Duodenal mucosa (tissue), 2 donors: ENCODE measurements around the gene EHD4.
A peak's percentile ranks its signal among the peaks of the same experiment; 100 is the strongest.

Experiments used
- H3K27ac ChIP-seq: one replicate; pipeline ENCODE4 v1.7.0; 2013; ENCODE audit warnings: low read depth, low read length
- H3K27me3 ChIP-seq, 2 donors: one replicate each; pipeline ENCODE4 v1.7.0; 2013; ENCODE audit warnings: low read length in 2 of 2, control low read depth in 1 of 2; ENCODE audit not compliant: insufficient read depth in 2 of 2, control insufficient read depth in 1 of 2
- H3K36me3 ChIP-seq, 2 donors: one replicate each; pipeline ENCODE4 v1.7.0; 2013; ENCODE audit warnings: low read length in 2 of 2, control low read depth in 1 of 2; ENCODE audit not compliant: insufficient read depth in 2 of 2, control insufficient read depth in 1 of 2
- H3K4me1 ChIP-seq, 2 donors: one replicate each; pipeline ENCODE4 v1.7.0; 2013; ENCODE audit warnings: low read length in 2 of 2, control low read depth in 1 of 2; ENCODE audit not compliant: insufficient read depth in 2 of 2, control insufficient read depth in 1 of 2
- H3K4me3 ChIP-seq, 2 donors: one replicate each; pipeline ENCODE4 v1.7.0; 2013; ENCODE audit warnings: low read length in 2 of 2, low read depth in 1 of 2
- H3K9ac ChIP-seq, 2 donors: one replicate each; pipeline ENCODE4 v1.7.0; 2013; ENCODE audit warnings: low read length in 2 of 2, low read depth in 1 of 2
- H3K9me3 ChIP-seq, 2 donors: one replicate each; pipeline ENCODE4 v1.7.0; 2013; ENCODE audit warnings: low read length in 2 of 2, control low read depth in 1 of 2; ENCODE audit not compliant: control insufficient read depth in 1 of 2

Gene EHD4

DNA sequence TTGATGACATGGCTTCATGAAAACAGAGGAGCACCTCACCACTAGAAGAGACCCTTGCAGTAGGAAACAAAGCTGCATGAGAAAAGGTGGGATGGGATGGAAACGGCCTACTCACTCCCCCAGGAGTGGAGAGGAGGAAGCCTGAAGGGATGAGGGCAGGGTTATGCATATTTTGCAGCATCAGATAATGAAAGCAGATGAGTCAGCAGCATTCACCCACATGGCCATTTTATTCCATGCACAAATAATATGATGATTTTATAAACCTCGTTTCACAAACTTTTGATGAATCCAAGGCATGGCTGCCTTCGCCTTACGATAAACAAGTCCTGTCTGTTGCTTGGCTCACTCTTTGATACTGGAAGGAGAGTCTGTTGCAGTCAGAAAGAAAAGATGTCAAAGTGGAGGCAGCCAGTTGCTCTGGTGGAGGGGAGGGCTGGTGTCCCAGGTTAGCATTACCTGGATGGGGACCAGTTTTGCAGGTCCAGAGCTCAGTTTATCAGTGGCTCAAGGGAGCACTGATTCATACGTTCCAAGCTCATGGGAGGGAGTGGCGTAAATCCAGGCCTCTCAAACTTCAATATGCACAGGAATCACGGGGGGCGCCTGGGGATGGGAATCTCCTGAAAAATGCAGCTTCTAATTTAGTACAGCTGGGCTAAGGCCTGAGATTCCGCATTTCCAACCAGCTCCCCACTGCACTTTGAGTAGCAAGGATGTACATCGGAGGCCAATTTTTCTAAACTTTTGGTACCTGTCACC, 9.2 kb upstream of the EHD4 start:
- no peaks in the 10 kb centered on the region for H3K36me3 ChIP-seq
- H3K4me1 ChIP-seq, result peaks cover 11 to 15% of the 10 kb centered on the region in 2 donors
- no peak overlapping the region for H3K27ac ChIP-seq

GRCh38 chr15:41980654-41981323, 8.4 kb upstream of the EHD4 start:
- Histone ChIP-seq H3K27me3 (no peaks in the 10 kb centered on the region), H3K9me3 (no peaks in the 10 kb centered on the region), H3K9ac (no peak overlapping the region), H3K4me3 (no peak overlapping the region), H3K4me1 (peaks cover 11 to 15% of the 10 kb centered on the region in 2 donors), H3K36me3 (no peaks in the 10 kb centered on the region), H3K27ac (no peak overlapping the region)

More for the DNA sequence above, 9.2 kb upstream of the EHD4 start:
- Histone ChIP-seq H3K9ac (no peak overlapping the region), H3K27me3 (no peaks in the 10 kb centered on the region), H3K4me3 (no peak overlapping the region), H3K9me3 (no peaks in the 10 kb centered on the region)

GRCh38 chr15:41979493-41980266, 7.3 kb upstream of the EHD4 start:
- Histone ChIP-seq H3K4me1 (peaks cover 11 to 15% of the 10 kb centered on the region in 2 donors), H3K4me3 (no peak overlapping the region), H3K27ac (no peak overlapping the region), H3K9me3 (no peaks in the 10 kb centered on the region), H3K9ac (no peak overlapping the region), H3K27me3 (peaks cover 0 to 2% of the 10 kb centered on the region in 2 donors), H3K36me3 (no peaks in the 10 kb centered on the region)

- H3K27me3 ChIP-seq, result peaks cover 0 to 2% of the 10 kb centered on the region in 2 donors
- H3K27ac ChIP-seq, result no peak overlapping the region
- H3K4me3 ChIP-seq, result no peak overlapping the region
- peaks cover 11 to 15% of the 10 kb centered on the region in 2 donors for H3K4me1 ChIP-seq
- no peak overlapping the region for H3K9ac ChIP-seq
- no peaks in the 10 kb centered on the region for H3K36me3 ChIP-seq
- no peaks in the 10 kb centered on the region for H3K9me3 ChIP-seq
These were observed 6.2 kb upstream of the EHD4 start for GRCh38 chr15:41978534-41978933.

- no peak overlapping the region for H3K4me3 ChIP-seq
- no peak overlapping the region for H3K27ac ChIP-seq
- peaks cover 11 to 15% of the 10 kb centered on the region in 2 donors for H3K4me1 ChIP-seq
- no peak overlapping the region for H3K9ac ChIP-seq
- peaks cover 0 to 2% of the 10 kb centered on the region in 2 donors for H3K27me3 ChIP-seq
- no peaks in the 10 kb centered on the region for H3K9me3 ChIP-seq
- H3K36me3 ChIP-seq, result no peaks in the 10 kb centered on the region
These were observed 5.5 kb upstream of the EHD4 start for GRCh38 chr15:41977757-41978383.

DNA sequence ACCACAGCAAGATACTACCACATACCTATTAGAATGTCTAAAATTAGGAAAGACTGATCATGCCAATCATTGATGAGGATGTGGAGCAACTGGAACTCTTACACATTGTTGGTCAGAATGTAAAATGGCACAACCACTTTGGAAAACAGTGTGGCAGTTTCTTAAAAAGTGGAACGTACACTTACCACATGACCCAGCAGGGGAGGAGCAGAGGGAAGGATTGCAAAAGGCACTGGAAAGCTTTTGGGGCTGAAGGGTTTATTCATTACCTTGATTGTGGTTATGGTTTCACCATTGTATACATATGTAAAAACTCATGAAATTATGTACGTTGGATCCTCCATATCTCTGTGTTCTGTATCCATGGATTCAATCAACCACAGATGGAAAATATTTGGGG, 3.3 kb upstream of the EHD4 start:
- H3K27ac ChIP-seq, result no peak overlapping the region
- H3K9me3 ChIP-seq, result no peaks in the 10 kb centered on the region
- H3K27me3 ChIP-seq, result peaks cover 0 to 2% of the 10 kb centered on the region in 2 donors
- H3K4me1 ChIP-seq, result peaks cover 15 to 17% of the 10 kb centered on the region in 2 donors
- no peaks in the 10 kb centered on the region for H3K36me3 ChIP-seq
- no peak overlapping the region for H3K9ac ChIP-seq
- no peak overlapping the region for H3K4me3 ChIP-seq

DNA sequence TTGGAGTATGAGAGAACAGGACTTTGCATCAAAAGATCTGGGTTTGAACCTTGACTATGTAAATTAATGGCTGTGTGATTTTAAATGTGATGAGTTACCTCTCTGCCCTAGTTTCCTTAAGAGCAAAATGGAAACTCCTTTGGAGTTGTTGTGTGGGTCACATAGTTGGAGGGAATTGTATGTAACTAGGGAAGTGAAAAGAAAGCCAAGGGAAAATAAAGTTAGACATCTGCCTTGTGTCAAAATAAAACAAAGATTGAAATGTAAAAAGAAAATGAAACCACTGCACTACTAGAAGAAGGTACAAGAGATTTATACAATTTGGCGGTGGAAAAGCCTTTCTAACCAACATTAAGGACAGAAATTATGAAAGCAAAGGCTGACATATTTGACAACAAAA, 1.7 kb upstream of the EHD4 start:
- Histone ChIP-seq H3K36me3 (no peaks in the 10 kb centered on the region), H3K9me3 (no peaks in the 10 kb centered on the region), H3K4me3 (no peak overlapping the region), H3K27ac (no peak overlapping the region), H3K9ac (no peak overlapping the region), H3K4me1 (peaks cover 17 to 19% of the 10 kb centered on the region in 2 donors), H3K27me3 (peaks cover 0 to 2% of the 10 kb centered on the region in 2 donors)

DNA sequence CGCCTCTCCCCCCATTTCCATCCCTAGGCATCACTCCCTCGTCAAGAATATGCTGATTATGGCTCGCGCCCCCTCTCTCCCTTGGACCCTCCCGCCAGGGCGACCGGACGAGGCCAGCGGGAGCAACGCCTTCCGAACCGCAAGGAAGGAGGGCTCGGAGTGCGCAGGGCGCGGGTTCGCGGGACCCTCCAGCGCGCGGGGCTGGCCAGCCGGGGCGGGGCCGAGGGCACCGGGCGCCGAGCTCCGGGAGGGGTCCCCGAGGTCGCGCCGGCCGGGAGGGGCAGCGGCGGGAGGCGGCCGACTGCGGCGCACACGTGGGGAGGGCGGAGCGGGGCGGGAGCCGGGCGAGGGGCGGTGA, 483 bp downstream of the EHD4 start:
- peak overlapping the region; percentile 95 for H3K27ac ChIP-seq
- H3K9me3 ChIP-seq, result no peaks in the 10 kb centered on the region
- H3K9ac ChIP-seq, result peak overlapping the region; percentile 57 to 92
- H3K4me1 ChIP-seq, result peaks cover 20% of the 10 kb centered on the region in 2 donors
- no peaks in the 10 kb centered on the region for H3K36me3 ChIP-seq
- peak overlapping the region; percentile 78 to 97 for H3K4me3 ChIP-seq
- H3K27me3 ChIP-seq, result peaks cover 0 to 2% of the 10 kb centered on the region in 2 donors

DNA sequence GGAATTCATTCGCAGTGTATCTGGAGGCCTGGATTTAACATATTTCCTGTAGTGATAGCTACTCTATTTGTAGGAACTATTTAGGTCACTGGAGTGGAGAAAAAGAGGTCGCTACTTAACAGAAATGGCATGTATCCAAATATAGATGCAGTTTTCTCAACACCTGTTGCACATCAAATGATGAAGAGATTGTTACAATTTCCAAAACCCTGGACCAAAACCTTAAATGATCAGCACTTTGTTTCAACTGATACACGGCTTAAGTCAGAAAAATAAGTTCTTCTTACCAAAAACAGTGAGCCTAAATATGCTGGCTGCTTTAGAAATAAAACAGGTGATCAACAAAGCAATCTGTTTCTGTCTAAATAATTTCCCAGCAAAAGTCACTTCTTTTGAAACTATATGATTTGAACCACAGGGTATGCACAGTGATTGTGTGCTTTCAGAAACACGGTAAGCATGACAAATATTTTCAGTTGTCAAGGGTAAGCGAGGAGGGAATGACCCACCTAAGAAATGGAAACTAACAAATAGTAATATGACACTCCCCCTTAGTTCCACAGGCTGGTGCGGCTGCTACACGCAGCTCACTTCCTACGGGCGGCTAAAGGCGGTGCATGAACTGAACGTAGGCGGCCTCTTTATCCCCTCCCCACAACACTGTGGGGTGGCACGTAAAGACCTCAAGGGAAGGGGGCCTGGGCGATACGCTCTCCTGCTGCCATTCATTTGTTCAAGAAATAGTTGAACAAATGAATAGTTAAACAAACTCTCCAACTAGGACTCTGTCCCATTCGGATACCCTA, 1.1 kb downstream of the EHD4 start:
- peak overlapping the region; percentile 78 to 97 for H3K4me3 ChIP-seq
- H3K27ac ChIP-seq, result peak overlapping the region; percentile 36
- no peaks in the 10 kb centered on the region for H3K36me3 ChIP-seq
- peaks cover 0 to 2% of the 10 kb centered on the region in 2 donors for H3K27me3 ChIP-seq
- H3K4me1 ChIP-seq, result peaks cover 20 to 25% of the 10 kb centered on the region in 2 donors
- no peaks in the 10 kb centered on the region for H3K9me3 ChIP-seq
- H3K9ac ChIP-seq, result peak overlapping the region; percentile 57 to 92
